ENCODE results near the gene HIBCH.

DNA sequence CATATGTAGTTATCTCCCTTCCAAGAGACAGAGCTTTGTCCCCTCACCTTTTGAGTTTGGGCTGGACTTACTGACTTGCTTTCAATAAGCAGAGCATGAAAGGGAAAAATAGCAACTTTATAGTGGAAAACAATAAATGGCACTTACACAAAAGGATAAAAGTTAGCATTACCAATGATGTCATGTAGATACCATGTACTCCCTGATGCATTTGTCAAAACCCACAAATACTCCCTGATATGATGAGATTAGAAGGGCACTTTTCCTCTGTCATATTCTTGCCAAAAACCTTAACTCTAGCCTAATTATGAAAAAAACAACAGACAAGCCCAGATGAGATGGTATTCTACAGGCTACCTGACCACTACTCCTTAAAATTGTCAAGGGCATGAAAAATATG is 16.0 kb downstream of the HIBCH start:
- TF ChIP-seq POLR2A (IDR thresholded peaks at IDR 0.05) = no peak
- TF ChIP-seq, protein P1, sequence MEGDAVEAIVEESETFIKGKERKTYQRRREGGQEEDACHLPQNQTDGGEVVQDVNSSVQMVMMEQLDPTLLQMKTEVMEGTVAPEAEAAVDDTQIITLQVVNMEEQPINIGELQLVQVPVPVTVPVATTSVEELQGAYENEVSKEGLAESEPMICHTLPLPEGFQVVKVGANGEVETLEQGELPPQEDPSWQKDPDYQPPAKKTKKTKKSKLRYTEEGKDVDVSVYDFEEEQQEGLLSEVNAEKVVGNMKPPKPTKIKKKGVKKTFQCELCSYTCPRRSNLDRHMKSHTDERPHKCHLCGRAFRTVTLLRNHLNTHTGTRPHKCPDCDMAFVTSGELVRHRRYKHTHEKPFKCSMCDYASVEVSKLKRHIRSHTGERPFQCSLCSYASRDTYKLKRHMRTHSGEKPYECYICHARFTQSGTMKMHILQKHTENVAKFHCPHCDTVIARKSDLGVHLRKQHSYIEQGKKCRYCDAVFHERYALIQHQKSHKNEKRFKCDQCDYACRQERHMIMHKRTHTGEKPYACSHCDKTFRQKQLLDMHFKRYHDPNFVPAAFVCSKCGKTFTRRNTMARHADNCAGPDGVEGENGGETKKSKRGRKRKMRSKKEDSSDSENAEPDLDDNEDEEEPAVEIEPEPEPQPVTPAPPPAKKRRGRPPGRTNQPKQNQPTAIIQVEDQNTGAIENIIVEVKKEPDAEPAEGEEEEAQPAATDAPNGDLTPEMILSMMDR (IDR thresholded peaks at IDR 0.05) = no peak

All from testis (tissue), 2 donors.